Fibroblast of lung (primary cell): ENCODE measurements around the gene PHRF1. TPM values are rescaled to one million over a fixed set of nuclear protein-coding genes. Genes with fewer than 3 reads are reported as not detected.

ENCODE experiments used
- DNase-seq, 2 donors: peaks; one replicate each; pipeline versions ENCODE4 v3.0.0 to v3.0.0-alpha.2; 2010; ENCODE audit warnings: low read depth in 2 of 2
- H2AFZ ChIP-seq: 2 replicates; pipeline ENCODE4 v1.5.1; 2012; ENCODE audit warnings: low read length, control low read depth, inconsistent platforms
- H3K27ac ChIP-seq: 2 replicates; pipeline ENCODE4 v1.5.1; 2011; ENCODE audit warnings: low read length, control low read depth; ENCODE audit not compliant: insufficient read depth
- H3K27me3 ChIP-seq: 2 replicates; pipeline ENCODE4 v1.5.1; 2011; ENCODE audit warnings: mild to moderate bottlenecking, low read length; ENCODE audit not compliant: control insufficient read depth, insufficient read depth
- H3K36me3 ChIP-seq: 2 replicates; pipeline ENCODE4 v1.5.1; 2011; ENCODE audit warnings: low read length; ENCODE audit not compliant: control insufficient read depth, insufficient read depth
- H3K4me1 ChIP-seq: 2 replicates; pipeline ENCODE4 v1.5.1; 2011; ENCODE audit warnings: low read length; ENCODE audit not compliant: control insufficient read depth, insufficient read depth; ENCODE audit errors: extremely low read depth
- H3K4me2 ChIP-seq: 2 replicates; pipeline ENCODE4 v1.5.1; 2011; ENCODE audit warnings: low read length, control low read depth; ENCODE audit not compliant: insufficient read depth; ENCODE audit errors: extremely low read depth
- H3K4me3 ChIP-seq, 4 experiments: fragments of 200-600 bp in 1 of 4; sonication (generic) in 1 of 4; replicated peaks in 1 of 4; 2 replicates each; pipeline ENCODE4 v1.5.1; 2011 to 2016; ENCODE audit warnings: low read length in 4 of 4, low read depth in 3 of 4, mild to moderate bottlenecking in 3 of 4, control low read depth in 2 of 4, inconsistent platforms in 1 of 4, mixed read lengths in 1 of 4; ENCODE audit not compliant: insufficient read depth in 1 of 4; ENCODE audit errors: control extremely low read depth in 1 of 4
- H3K79me2 ChIP-seq: 2 replicates; pipeline ENCODE4 v1.5.1; 2012; ENCODE audit warnings: mild to moderate bottlenecking, low read length, inconsistent platforms; ENCODE audit not compliant: control insufficient read depth, insufficient read depth
- H3K9ac ChIP-seq: 2 replicates; pipeline ENCODE4 v1.5.1; 2011; ENCODE audit warnings: mild to moderate bottlenecking, low read length, control low read depth; ENCODE audit not compliant: insufficient read depth
- H3K9me3 ChIP-seq: 2 replicates; pipeline ENCODE4 v1.5.1; 2012; ENCODE audit warnings: low read depth, low read length; ENCODE audit not compliant: control insufficient read depth, insufficient read depth
- H4K20me1 ChIP-seq: 2 replicates; pipeline ENCODE4 v1.5.1; 2011; ENCODE audit warnings: low read length; ENCODE audit not compliant: control insufficient read depth, insufficient read depth; ENCODE audit errors: extremely low read depth
- EZH2 ChIP-seq: IDR thresholded peaks from 2 replicates; pipeline ENCODE4 v1.5.1; 2012; ENCODE audit warnings: low read length, control low read depth, mild to moderate bottlenecking; ENCODE audit errors: missing control alignments
- polyA plus RNA-seq, 2 donors: library from polyadenylated mRNA; depleted of rRNA in 1 of 2; stranded (reverse) in 1 of 2; unstranded in 1 of 2; fragments of >200 nt; gene quantifications; 2 replicates each; pipeline ENCODE4 v1.2.1, GENCODE V29; 2011 to 2012; ENCODE audit warnings: missing spikeins in 1 of 2
- total RNA-seq: library from RNA; depleted of rRNA; stranded (reverse); fragments of >200 nt; gene quantifications from 2 replicates; pipeline ENCODE4 v1.2.1, GENCODE V29; 2014
- TF ChIP-seq, protein P1 (sequence below), 2 donors: IDR thresholded peaks in 1 of 2; conservative IDR thresholded peaks in 1 of 2; 1 replicate in 1 of 2; 2 replicates in 1 of 2; pipeline ENCODE4 v1.5.1; 2011 to 2012; ENCODE audit warnings: low read length in 2 of 2, control low read depth in 1 of 2, inconsistent platforms in 1 of 2, low read depth in 1 of 2, mild to moderate bottlenecking in 1 of 2

The PHRF1 gene
- total and polyA plus RNA-seq, 2 donors (not counting 1 experiment from before 2014, with no cell fraction given): 5.9 to 16.8 TPM

DNA sequence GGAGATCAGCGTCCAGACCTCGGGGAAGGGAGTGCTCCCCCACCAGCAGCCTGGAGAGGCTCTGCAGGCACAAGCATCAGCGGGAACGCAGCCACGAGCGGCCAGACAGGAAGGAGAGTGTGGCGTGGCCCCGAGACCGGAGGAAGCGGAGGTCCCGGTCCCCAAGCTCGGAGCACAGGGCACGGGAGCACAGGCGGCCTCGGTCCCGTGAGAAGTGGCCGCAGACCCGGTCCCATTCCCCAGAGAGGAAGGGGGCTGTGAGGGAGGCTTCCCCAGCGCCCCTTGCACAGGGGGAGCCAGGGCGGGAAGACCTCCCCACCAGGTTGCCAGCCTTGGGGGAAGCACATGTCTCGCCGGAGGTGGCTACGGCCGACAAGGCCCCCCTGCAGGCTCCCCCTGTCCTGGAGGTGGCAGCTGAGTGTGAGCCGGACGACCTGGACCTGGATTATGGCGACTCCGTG is 32.6 kb downstream of the PHRF1 start:
- no peak overlapping the region for H2AFZ ChIP-seq
- H3K9me3 ChIP-seq: no peaks in the 10 kb centered on the region
- TF ChIP-seq EZH2: no peak
- TF ChIP-seq, protein P1, sequence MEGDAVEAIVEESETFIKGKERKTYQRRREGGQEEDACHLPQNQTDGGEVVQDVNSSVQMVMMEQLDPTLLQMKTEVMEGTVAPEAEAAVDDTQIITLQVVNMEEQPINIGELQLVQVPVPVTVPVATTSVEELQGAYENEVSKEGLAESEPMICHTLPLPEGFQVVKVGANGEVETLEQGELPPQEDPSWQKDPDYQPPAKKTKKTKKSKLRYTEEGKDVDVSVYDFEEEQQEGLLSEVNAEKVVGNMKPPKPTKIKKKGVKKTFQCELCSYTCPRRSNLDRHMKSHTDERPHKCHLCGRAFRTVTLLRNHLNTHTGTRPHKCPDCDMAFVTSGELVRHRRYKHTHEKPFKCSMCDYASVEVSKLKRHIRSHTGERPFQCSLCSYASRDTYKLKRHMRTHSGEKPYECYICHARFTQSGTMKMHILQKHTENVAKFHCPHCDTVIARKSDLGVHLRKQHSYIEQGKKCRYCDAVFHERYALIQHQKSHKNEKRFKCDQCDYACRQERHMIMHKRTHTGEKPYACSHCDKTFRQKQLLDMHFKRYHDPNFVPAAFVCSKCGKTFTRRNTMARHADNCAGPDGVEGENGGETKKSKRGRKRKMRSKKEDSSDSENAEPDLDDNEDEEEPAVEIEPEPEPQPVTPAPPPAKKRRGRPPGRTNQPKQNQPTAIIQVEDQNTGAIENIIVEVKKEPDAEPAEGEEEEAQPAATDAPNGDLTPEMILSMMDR (conservative IDR thresholded peaks at IDR 0.05 in 1 of 2, IDR thresholded peaks at IDR 0.05 in 1 of 2; ENCODE audit: low read depth in 1 of 2, low read length in 2 of 2): no peak
- H3K79me2 ChIP-seq: no peaks in the 10 kb centered on the region
- H3K36me3 ChIP-seq: peaks cover 65% of the 10 kb centered on the region
- no peak for DNase-seq
- no peaks in the 10 kb centered on the region for H3K4me1 ChIP-seq
- H4K20me1 ChIP-seq: no peaks in the 10 kb centered on the region
- no peak overlapping the region for H3K9ac ChIP-seq
- H3K27me3 ChIP-seq: no peaks in the 10 kb centered on the region
- H3K4me3 ChIP-seq: no peak overlapping the region
- no peak overlapping the region for H3K27ac ChIP-seq
- no peak overlapping the region for H3K4me2 ChIP-seq

- Histone ChIP-seq H3K36me3 (peaks cover 62% of the 10 kb centered on the region), H2AFZ (no peak overlapping the region), H3K27ac (no peak overlapping the region)
Observed at GRCh38 chr11:609341-609811, 33.1 kb downstream of the PHRF1 start.

GRCh38 chr11:610146-610801 is 34.0 kb downstream of the PHRF1 start:
- Histone ChIP-seq H3K9me3 (no peaks in the 10 kb centered on the region), H3K4me2 (no peak overlapping the region), H2AFZ (no peak overlapping the region), H3K4me3 (no peak overlapping the region), H3K79me2 (no peaks in the 10 kb centered on the region), H3K27ac (no peak overlapping the region), H3K36me3 (peaks cover 57% of the 10 kb centered on the region), H3K27me3 (no peaks in the 10 kb centered on the region), H3K9ac (no peak overlapping the region), H3K4me1 (no peaks in the 10 kb centered on the region), H4K20me1 (no peaks in the 10 kb centered on the region)
- no peak for TF ChIP-seq EZH2
- TF ChIP-seq, protein P1 (conservative IDR thresholded peaks at IDR 0.05 in 1 of 2, IDR thresholded peaks at IDR 0.05 in 1 of 2; ENCODE audit: low read depth in 1 of 2, low read length in 2 of 2): no peak
- no peak for DNase-seq

More at GRCh38 chr11:609341-609811, 33.1 kb downstream of the PHRF1 start:
- H3K4me1 ChIP-seq: no peaks in the 10 kb centered on the region
- no peak overlapping the region for H3K4me2 ChIP-seq
- no peaks in the 10 kb centered on the region for H3K27me3 ChIP-seq
- DNase-seq: no peak
- no peak overlapping the region for H3K9ac ChIP-seq
- no peaks in the 10 kb centered on the region for H4K20me1 ChIP-seq
- H3K4me3 ChIP-seq: no peak overlapping the region
- no peaks in the 10 kb centered on the region for H3K79me2 ChIP-seq
- TF ChIP-seq, protein P1 (conservative IDR thresholded peaks at IDR 0.05 in 1 of 2, IDR thresholded peaks at IDR 0.05 in 1 of 2; ENCODE audit: low read depth in 1 of 2, low read length in 2 of 2): no peak
- no peak for TF ChIP-seq EZH2
- H3K9me3 ChIP-seq: no peaks in the 10 kb centered on the region
